Measurements from ENCODE around the gene NLK. TPM values are rescaled to one million over a fixed set of nuclear protein-coding genes. Genes with fewer than 3 reads are reported as not detected.

Gene NLK
- total RNA-seq, 2 experiments from 2014 or later: 8.7 to 8.8 TPM

DNA sequence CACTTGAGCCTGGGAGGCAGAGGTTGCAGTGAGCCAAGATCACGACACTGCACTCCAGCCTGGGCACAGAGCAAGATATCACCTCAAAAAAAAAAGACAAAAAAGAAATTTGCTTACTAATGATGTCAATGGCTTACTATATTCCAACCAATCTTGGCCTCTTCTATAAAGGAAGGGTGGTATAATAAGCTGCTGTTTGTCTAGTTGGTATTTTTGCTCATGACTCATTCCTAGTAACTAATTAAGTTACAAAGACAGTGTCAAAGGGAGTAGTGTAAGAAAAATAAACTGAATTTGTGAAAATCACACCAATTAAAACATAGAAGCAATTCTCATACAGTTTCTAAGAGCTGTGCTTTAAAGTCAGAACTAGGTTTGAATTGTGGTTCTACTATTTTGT lies 82.5 kb downstream of the NLK start:
- Mint-ChIP-seq H3K9me3 (no peaks in the 10 kb centered on the region), H3K27ac (no peak overlapping the region), H3K36me3 (ENCODE audit: low read depth) (peaks cover 5% of the 10 kb centered on the region), H3K27me3 (ENCODE audit: low read depth) (no peaks in the 10 kb centered on the region), H3K4me1 (ENCODE audit: low read depth) (no peaks in the 10 kb centered on the region), H3K4me3 (no peak overlapping the region)
- intact Hi-C loops (cut with micrococcal nuclease): no loop called here
- DNase-seq: no peak
- CTCF ChIA-PET: no interaction called here

DNA sequence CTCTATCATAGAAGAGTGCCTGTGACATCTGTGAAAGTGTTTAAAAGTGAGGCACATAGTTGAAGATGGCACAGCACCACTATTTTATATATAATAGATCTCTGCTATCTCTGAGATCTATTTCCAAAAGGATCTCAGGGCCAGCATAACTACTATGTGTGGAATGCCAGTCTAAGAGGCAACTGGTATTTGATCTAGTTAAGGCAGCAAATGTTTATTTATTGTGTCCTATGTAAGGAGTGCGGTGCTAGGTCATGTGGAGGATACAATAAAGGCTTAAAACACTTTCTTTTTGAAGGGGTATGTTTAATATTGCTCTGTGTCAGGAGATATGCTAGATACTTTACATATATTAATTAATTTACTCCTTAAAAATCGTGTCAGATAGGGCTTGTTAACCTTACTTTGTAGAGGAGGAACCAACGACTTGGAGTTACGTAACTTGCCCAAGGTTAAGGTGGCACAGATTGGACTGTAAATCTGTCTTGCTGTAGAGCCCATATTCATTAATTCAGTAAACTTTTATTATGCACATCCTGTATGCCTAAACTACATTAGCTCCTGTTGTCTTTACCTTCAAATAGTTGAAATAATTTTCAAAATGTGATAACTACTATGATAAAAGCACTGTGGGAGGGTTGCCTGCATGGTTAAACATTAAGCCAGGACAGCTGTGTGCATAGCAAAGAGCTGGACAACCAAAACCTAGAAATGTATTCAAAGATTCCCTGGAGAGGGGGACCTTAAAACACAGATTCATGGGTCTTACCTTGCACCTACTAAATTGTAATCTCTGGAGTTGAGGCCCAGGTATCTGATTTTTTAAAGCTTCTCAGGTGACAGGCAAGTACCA lies 83.3 kb downstream of the NLK start:
- CTCF ChIA-PET: no interaction called here
- intact Hi-C loops (cut with micrococcal nuclease): no loop called here
- H3K27ac Mint-ChIP-seq: no peak overlapping the region
- no peaks in the 10 kb centered on the region for H3K9me3 Mint-ChIP-seq
- peaks cover 5% of the 10 kb centered on the region for H3K36me3 Mint-ChIP-seq (ENCODE audit: low read depth)
- H3K27me3 Mint-ChIP-seq (ENCODE audit: low read depth): no peaks in the 10 kb centered on the region
- no peaks in the 10 kb centered on the region for H3K4me1 Mint-ChIP-seq (ENCODE audit: low read depth)
- no peak overlapping the region for H3K4me3 Mint-ChIP-seq
- DNase-seq: no peak

DNA sequence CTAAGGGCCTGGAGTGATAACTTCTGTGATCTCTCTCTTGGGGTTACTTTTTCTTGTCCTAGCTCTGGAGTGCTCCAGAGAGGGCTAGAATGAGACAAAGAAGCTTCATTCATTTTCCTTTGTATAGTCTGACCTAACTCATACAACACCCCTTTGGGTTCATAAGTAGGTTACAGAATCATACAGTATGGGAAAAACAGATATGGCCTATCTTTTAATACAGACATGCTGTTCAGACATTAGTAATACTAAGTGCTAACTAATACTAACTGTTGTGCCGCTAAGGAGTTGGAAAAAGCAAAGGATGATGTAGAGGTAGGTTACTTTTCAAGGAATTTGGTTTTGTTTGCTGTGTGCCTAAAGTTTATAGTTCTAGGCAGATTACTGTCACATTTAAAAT lies 84.7 kb downstream of the NLK start:
- H3K27ac Mint-ChIP-seq: no peak overlapping the region
- H3K4me3 Mint-ChIP-seq: no peak overlapping the region
- intact Hi-C loops (cut with micrococcal nuclease): no loop called here
- no peaks in the 10 kb centered on the region for H3K27me3 Mint-ChIP-seq (ENCODE audit: low read depth)
- CTCF ChIA-PET: no interaction called here
- DNase-seq: no peak
- no peaks in the 10 kb centered on the region for H3K4me1 Mint-ChIP-seq (ENCODE audit: low read depth)
- no peaks in the 10 kb centered on the region for H3K9me3 Mint-ChIP-seq
- H3K36me3 Mint-ChIP-seq (ENCODE audit: low read depth): peaks cover 8% of the 10 kb centered on the region

DNA sequence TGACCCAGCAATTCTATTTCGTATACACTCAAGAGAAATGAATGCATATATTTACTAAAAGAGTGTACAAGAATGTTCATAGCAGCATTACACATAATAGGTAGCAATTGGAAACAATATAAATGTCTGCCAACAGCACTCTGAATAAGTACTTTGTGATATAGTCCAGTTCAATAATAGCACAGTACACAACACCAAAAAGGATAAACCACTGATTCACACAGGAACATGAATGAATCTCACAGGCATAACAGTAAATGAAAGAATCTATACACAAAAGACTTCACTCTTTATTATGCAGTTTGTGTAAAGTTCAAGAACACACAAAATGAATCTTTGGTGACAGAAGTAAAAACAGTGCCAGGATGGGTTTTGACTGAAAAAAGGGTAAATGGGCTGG lies 86.3 kb downstream of the NLK start:
- no peaks in the 10 kb centered on the region for H3K9me3 Mint-ChIP-seq
- no peak overlapping the region for H3K4me3 Mint-ChIP-seq
- peaks cover 10% of the 10 kb centered on the region for H3K4me1 Mint-ChIP-seq (ENCODE audit: low read depth)
- H3K36me3 Mint-ChIP-seq (ENCODE audit: low read depth): peaks cover 10% of the 10 kb centered on the region
- CTCF ChIA-PET: no interaction called here
- no peak overlapping the region for H3K27ac Mint-ChIP-seq
- DNase-seq: no peak
- no peaks in the 10 kb centered on the region for H3K27me3 Mint-ChIP-seq (ENCODE audit: low read depth)
- intact Hi-C loops (cut with micrococcal nuclease): no loop called here

DNA sequence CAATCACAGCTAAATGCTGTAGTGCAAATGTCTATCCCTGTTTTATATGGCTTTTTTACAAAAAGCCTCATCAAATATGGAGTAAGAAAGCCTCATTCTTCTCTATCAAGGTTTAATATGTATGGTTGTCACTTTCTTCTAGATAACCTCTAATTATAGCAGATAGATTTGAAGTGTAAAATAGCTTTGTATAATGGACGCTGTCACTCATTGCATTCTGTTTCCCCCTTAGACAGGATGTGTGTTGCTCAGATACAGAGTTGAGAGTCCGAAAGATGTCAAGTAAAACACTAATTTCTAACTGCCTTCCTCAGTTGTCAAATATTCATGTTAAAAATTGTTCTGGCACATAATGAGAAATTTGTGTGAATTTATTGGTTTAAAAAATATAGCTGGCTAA lies 88.0 kb downstream of the NLK start:
- Mint-ChIP-seq H3K9me3 (no peaks in the 10 kb centered on the region), H3K4me3 (no peak overlapping the region), H3K36me3 (ENCODE audit: low read depth) (peaks cover 13% of the 10 kb centered on the region), H3K27ac (no peak overlapping the region), H3K4me1 (ENCODE audit: low read depth) (peaks cover 10% of the 10 kb centered on the region), H3K27me3 (ENCODE audit: low read depth) (no peaks in the 10 kb centered on the region)
- no peak for DNase-seq
- CTCF ChIA-PET: no interaction called here
- intact Hi-C loops (cut with micrococcal nuclease): no loop called here

DNA sequence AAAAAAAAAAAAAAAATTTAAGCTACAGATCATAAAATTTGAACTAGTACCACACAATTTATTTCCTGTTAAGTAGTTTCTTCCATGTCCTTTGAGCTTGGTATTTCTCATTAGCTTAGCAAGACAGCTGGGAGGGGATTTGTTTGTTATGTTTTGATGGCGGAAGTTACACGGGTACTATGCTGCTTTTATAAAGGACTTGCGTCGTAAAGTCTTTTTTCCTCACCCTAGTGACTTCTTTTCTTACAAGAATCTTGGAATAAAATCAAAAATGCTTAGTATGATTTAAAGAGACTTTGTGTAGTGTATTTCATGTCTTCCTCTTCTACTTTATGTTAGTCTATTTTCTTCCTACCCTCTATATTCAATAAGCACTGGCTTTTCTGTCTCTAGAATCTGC lies 89.1 kb downstream of the NLK start:
- CTCF ChIA-PET: interaction anchor here (0.6 to 1.1 kb wide), 2 partner anchors 54 to 253 kb away, joined by 3 read pairs; no protein-coding TSS in a partner anchor
- H3K4me3 Mint-ChIP-seq: no peak overlapping the region
- intact Hi-C loops (cut with micrococcal nuclease): no loop called here
- peaks cover 10% of the 10 kb centered on the region for H3K4me1 Mint-ChIP-seq (ENCODE audit: low read depth)
- H3K9me3 Mint-ChIP-seq: no peaks in the 10 kb centered on the region
- H3K27ac Mint-ChIP-seq: no peak overlapping the region
- no peak for DNase-seq
- no peaks in the 10 kb centered on the region for H3K27me3 Mint-ChIP-seq (ENCODE audit: low read depth)
- H3K36me3 Mint-ChIP-seq (ENCODE audit: low read depth): peaks cover 13% of the 10 kb centered on the region

DNA sequence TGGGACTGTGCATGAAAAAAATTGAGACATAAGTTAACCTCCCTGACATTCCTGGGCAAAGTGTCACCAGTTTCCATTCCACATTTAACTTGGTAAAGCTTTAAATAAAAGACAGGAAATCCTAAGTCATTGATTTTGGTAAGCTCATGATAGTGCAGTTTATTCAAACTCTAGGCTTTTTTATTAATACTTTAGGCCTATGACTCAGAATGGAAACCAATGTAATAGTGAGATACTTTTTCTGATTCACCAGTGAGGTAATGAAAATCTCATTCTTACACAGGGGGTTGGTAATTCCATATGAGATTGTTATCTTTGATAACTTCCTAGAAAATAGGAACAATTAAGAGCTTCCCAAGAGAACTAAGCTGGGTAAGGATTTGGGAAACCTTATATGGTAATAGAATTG lies 91.1 kb downstream of the NLK start:
- H3K4me1 Mint-ChIP-seq (ENCODE audit: low read depth): peaks cover 10% of the 10 kb centered on the region
- CTCF ChIA-PET: interaction anchor here (0.7 to 1.1 kb wide), 2 partner anchors 78 to 241 kb away, joined by 3 to 5 read pairs; no protein-coding TSS in a partner anchor
- no peaks in the 10 kb centered on the region for H3K27me3 Mint-ChIP-seq (ENCODE audit: low read depth)
- no peak overlapping the region for H3K27ac Mint-ChIP-seq
- H3K9me3 Mint-ChIP-seq: no peaks in the 10 kb centered on the region
- peaks cover 13% of the 10 kb centered on the region for H3K36me3 Mint-ChIP-seq (ENCODE audit: low read depth)
- intact Hi-C loops (cut with micrococcal nuclease): loop anchor here (1.0 kb wide), 2 partner anchors 75 to 87 kb away; no protein-coding TSS in a partner anchor
- H3K4me3 Mint-ChIP-seq: no peak overlapping the region
- no peak for DNase-seq

DNA sequence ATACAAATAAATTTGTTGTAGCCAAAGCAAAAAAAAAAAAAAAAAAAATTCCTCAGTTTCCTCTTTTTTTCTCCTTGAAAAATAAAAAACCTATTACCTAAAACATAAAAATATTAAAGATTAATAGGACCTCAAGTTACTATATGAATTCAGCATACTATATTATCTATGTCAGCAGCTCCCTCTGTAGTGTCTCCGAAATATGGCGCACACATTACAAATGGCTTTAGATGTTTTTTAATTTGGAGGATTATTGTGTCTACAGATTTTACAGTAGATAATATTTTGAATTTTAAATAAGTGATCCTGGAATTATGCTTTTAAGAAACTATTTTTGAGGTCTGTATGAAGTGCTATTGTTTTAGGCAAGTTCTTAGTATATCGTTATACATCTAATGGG lies 94.4 kb downstream of the NLK start:
- DNase-seq: no peak
- no peaks in the 10 kb centered on the region for H3K9me3 Mint-ChIP-seq
- no peak overlapping the region for H3K27ac Mint-ChIP-seq
- H3K4me1 Mint-ChIP-seq (ENCODE audit: low read depth): peaks cover 10% of the 10 kb centered on the region
- H3K4me3 Mint-ChIP-seq: no peak overlapping the region
- peaks cover 10% of the 10 kb centered on the region for H3K36me3 Mint-ChIP-seq (ENCODE audit: low read depth)
- intact Hi-C loops (cut with micrococcal nuclease): no loop called here
- no peaks in the 10 kb centered on the region for H3K27me3 Mint-ChIP-seq (ENCODE audit: low read depth)
- CTCF ChIA-PET: no interaction called here

DNA sequence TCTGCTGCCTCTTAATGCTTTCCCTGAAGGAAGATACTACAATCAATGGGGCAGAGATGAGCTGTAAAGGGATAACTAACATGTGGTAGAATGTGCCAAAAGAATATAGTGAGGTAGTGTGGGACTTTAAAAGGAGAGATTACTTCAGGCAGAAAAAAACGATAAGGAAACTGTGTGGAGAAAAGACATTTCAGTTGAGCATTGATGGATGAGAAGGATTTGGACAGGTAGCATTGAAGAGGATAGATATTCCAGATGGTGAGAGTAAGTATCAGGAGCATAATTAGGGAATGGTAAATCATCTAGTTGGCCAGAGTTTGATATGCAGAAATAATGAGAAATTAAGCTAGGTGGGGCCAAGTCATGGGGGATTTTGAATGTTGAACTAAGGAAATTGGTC lies 97.3 kb downstream of the NLK start:
- no peak overlapping the region for H3K4me3 Mint-ChIP-seq
- H3K27me3 Mint-ChIP-seq (ENCODE audit: low read depth): no peaks in the 10 kb centered on the region
- no peaks in the 10 kb centered on the region for H3K4me1 Mint-ChIP-seq (ENCODE audit: low read depth)
- no peaks in the 10 kb centered on the region for H3K9me3 Mint-ChIP-seq
- CTCF ChIA-PET: interaction anchor here (0.6 kb wide), 1 partner anchor 330 kb away, joined by 4 read pairs; no protein-coding TSS in a partner anchor
- no peak overlapping the region for H3K27ac Mint-ChIP-seq
- no peak for DNase-seq
- intact Hi-C loops (cut with micrococcal nuclease): no loop called here
- H3K36me3 Mint-ChIP-seq (ENCODE audit: low read depth): peaks cover 3% of the 10 kb centered on the region

DNA sequence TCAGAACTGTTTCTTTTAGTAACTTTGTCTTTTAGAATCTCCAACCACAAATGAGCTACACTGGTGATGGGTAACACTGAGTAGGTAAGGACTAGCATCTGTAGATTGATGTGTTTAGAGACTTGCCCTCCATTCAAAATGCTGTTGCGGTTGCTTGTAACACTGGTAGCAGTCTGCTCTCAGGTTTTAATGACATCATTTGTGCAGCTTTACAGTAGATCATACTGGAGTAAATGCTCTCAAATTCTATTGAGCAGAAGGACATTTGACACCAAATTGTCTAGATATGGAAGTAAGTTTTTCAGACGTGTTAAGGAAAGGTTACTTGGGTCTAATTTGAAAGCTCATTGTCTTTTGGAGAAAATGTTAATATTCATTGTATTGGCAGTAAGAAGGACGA lies 98.8 kb downstream of the NLK start:
- Mint-ChIP-seq H3K9me3 (no peaks in the 10 kb centered on the region), H3K27me3 (ENCODE audit: low read depth) (no peaks in the 10 kb centered on the region), H3K27ac (no peak overlapping the region), H3K36me3 (ENCODE audit: low read depth) (peaks cover 3% of the 10 kb centered on the region), H3K4me1 (ENCODE audit: low read depth) (no peaks in the 10 kb centered on the region), H3K4me3 (no peak overlapping the region)
- CTCF ChIA-PET: interaction anchor here (0.6 kb wide), 1 partner anchor 182 kb away, joined by 3 read pairs; no protein-coding TSS in a partner anchor
- intact Hi-C loops (cut with micrococcal nuclease): no loop called here
- DNase-seq: no peak

DNA sequence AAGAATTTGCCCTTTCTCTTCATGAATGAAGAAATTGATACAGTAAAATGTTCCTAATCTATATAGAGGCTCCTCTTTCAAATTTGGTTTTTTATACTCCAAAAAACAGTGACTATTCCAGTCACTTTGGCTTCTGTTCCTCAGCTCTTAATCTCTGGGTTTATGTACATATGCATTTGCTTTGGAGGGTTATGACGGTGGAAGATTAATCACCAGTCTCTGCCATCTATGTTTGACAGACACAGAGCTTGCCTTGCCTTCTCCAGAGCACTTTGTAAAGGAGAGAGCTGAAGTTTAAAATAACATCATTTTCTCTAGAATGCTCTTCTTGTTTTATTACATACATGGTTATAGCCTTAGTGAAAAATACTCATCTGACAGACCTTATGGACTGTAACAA lies 99.3 kb downstream of the NLK start:
- Mint-ChIP-seq H3K27me3 (ENCODE audit: low read depth) (no peaks in the 10 kb centered on the region), H3K4me3 (no peak overlapping the region), H3K4me1 (ENCODE audit: low read depth) (no peaks in the 10 kb centered on the region), H3K27ac (no peak overlapping the region), H3K36me3 (ENCODE audit: low read depth) (peaks cover 3% of the 10 kb centered on the region), H3K9me3 (no peaks in the 10 kb centered on the region)
- DNase-seq: no peak
- CTCF ChIA-PET: interaction anchor here (0.6 kb wide), 1 partner anchor 183 kb away, joined by 3 read pairs; no protein-coding TSS in a partner anchor
- intact Hi-C loops (cut with micrococcal nuclease): no loop called here

DNA sequence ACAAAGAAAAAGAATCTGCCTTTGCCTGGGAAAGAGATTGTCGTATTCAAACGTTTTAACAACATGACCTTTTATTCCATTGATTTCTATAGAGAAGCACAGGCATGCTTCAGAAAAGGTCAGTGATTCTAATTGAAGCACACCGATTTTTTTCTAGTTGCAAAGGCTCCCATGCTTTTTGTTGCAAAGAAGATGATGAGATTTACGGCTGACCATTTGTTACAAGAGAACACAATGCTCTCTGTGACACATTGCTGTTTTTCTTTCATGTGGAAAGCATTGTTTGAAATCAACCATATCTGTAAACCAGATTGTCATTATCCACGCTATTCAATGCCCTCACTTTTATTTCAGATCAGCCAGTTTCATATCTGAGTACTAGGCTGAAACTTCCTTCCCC lies 99.8 kb downstream of the NLK start:
- H3K4me1 Mint-ChIP-seq (ENCODE audit: low read depth): no peaks in the 10 kb centered on the region
- H3K36me3 Mint-ChIP-seq (ENCODE audit: low read depth): peaks cover 3% of the 10 kb centered on the region
- H3K9me3 Mint-ChIP-seq: no peaks in the 10 kb centered on the region
- no peaks in the 10 kb centered on the region for H3K27me3 Mint-ChIP-seq (ENCODE audit: low read depth)
- H3K27ac Mint-ChIP-seq: no peak overlapping the region
- CTCF ChIA-PET: no interaction called here
- intact Hi-C loops (cut with micrococcal nuclease): no loop called here
- no peak overlapping the region for H3K4me3 Mint-ChIP-seq
- DNase-seq: no peak

DNA sequence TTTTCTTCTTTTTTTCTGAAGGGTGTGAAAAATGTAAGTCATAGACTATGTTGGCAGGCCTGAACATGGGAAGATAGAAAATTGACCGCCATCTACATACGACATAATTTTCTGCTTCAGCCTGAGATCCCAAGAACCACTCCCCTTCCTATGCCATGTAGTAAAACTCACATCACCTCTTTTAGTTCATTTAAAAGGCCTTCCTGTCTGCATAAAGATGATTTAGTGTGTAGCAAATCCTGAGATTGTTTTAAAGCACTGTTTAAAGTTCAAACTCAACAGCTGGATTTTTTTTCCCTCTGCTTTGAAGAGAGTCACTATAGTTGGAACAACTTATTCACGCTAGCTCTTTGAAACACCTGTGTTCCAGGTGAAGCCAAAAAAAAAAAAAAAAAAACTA lies 101.5 kb downstream of the NLK start:
- intact Hi-C loops (cut with micrococcal nuclease): no loop called here
- Mint-ChIP-seq H3K4me1 (ENCODE audit: low read depth) (no peaks in the 10 kb centered on the region), H3K4me3 (no peak overlapping the region), H3K9me3 (no peaks in the 10 kb centered on the region), H3K27ac (no peak overlapping the region), H3K36me3 (ENCODE audit: low read depth) (peaks cover 3% of the 10 kb centered on the region), H3K27me3 (ENCODE audit: low read depth) (no peaks in the 10 kb centered on the region)
- CTCF ChIA-PET: no interaction called here
- no peak for DNase-seq

Measured in activated naive CD4-positive, alpha-beta T cell treated with anti-CD3 and anti-CD28 coated beads for 36 hours (primary cell).